Measurements from ENCODE around the gene TFR2.

- TF ChIP-seq GATA2 (IDR thresholded peaks at IDR 0.05; ENCODE audit: low read depth, low read length) (no peak), GATA3 (IDR thresholded peaks at IDR 0.05; ENCODE audit: low read depth, low read length) (no peak)
Measured at GRCh38 chr7:100671353-100672327, 30.3 kb upstream of the TFR2 start.
